Neutrophil (primary cell): Measurements from ENCODE around the gene DPF3.

Experiments
- H3K27ac ChIP-seq: fragments of 200-600 bp; sonication (generic); 2 replicates; pipeline ENCODE4 v1.5.1; 2016; ENCODE audit warnings: mild to moderate bottlenecking, moderate library complexity
- H3K27me3 ChIP-seq: fragments of 200-600 bp; sonication (generic); 2 replicates; pipeline ENCODE4 v1.6.0; 2016; ENCODE audit warnings: mild to moderate bottlenecking
- H3K36me3 ChIP-seq: fragments of 200-600 bp; sonication (generic); 2 replicates; pipeline ENCODE4 v1.5.1; 2017
- H3K4me1 ChIP-seq, 2 experiments: fragments of 200-600 bp in 1 of 2; sonication (generic) in 1 of 2; 1 replicate in 1 of 2; 2 replicates in 1 of 2; pipeline versions ENCODE4 v1.5.1 to v1.6.1; 2013 to 2016; ENCODE audit warnings: low read depth in 1 of 2, low read length in 1 of 2, mild to moderate bottlenecking in 1 of 2, moderate library complexity in 1 of 2; ENCODE audit not compliant: control insufficient read depth in 1 of 2, insufficient read depth in 1 of 2
- H3K4me3 ChIP-seq, 2 experiments: fragments of 200-600 bp in 1 of 2; sonication (generic) in 1 of 2; 1 replicate in 1 of 2; 2 replicates in 1 of 2; pipeline ENCODE4 v1.5.1; 2013 to 2016; ENCODE audit warnings: low read depth in 1 of 2, low read length in 1 of 2, mild to moderate bottlenecking in 1 of 2, moderate library complexity in 1 of 2
- H3K9me3 ChIP-seq: fragments of 200-600 bp; sonication (generic); 2 replicates; pipeline ENCODE4 v1.5.1; 2016
- CTCF ChIP-seq: fragments of 200-600 bp; sonication (generic); IDR thresholded peaks from 2 replicates; pipeline ENCODE4 v1.5.1; 2016; ENCODE audit warnings: antibody characterized with exemption

DPF3 gene

GRCh38 chr14:72721083-72721482, 172.8 kb downstream of the DPF3 start:
- no peaks in the 10 kb centered on the region for H3K27me3 ChIP-seq
- no peak for TF ChIP-seq CTCF
- H3K27ac ChIP-seq, result no peak overlapping the region
- no peak overlapping the region for H3K4me3 ChIP-seq
- H3K36me3 ChIP-seq, result no peaks in the 10 kb centered on the region
- H3K9me3 ChIP-seq, result no peaks in the 10 kb centered on the region
- H3K4me1 ChIP-seq, result no peaks in the 10 kb centered on the region

GRCh38 chr14:72717220-72717619, 176.7 kb downstream of the DPF3 start:
- Histone ChIP-seq H3K36me3 (no peaks in the 10 kb centered on the region), H3K27me3 (peaks cover 22% of the 10 kb centered on the region), H3K4me1 (no peaks in the 10 kb centered on the region), H3K9me3 (no peaks in the 10 kb centered on the region), H3K27ac (no peak overlapping the region), H3K4me3 (no peak overlapping the region)
- no peak for TF ChIP-seq CTCF

GRCh38 chr14:72716476-72716875, 177.4 kb downstream of the DPF3 start:
- H3K27me3 ChIP-seq, result peaks cover 22% of the 10 kb centered on the region
- no peak overlapping the region for H3K4me3 ChIP-seq
- H3K9me3 ChIP-seq, result no peaks in the 10 kb centered on the region
- no peaks in the 10 kb centered on the region for H3K36me3 ChIP-seq
- H3K27ac ChIP-seq, result no peak overlapping the region
- H3K4me1 ChIP-seq, result no peaks in the 10 kb centered on the region
- TF ChIP-seq CTCF, result no peak

- no peaks in the 10 kb centered on the region for H3K9me3 ChIP-seq
- peaks cover 22% of the 10 kb centered on the region for H3K27me3 ChIP-seq
- no peaks in the 10 kb centered on the region for H3K36me3 ChIP-seq
- no peaks in the 10 kb centered on the region for H3K4me1 ChIP-seq
- no peak overlapping the region for H3K27ac ChIP-seq
- TF ChIP-seq CTCF, result no peak
- no peak overlapping the region for H3K4me3 ChIP-seq
These were observed 178.1 kb downstream of the DPF3 start for GRCh38 chr14:72715850-72716228.

- H3K27me3 ChIP-seq, result peaks cover 22% of the 10 kb centered on the region
- TF ChIP-seq CTCF, result no peak
- no peak overlapping the region for H3K4me3 ChIP-seq
- no peak overlapping the region for H3K27ac ChIP-seq
- no peaks in the 10 kb centered on the region for H3K36me3 ChIP-seq
- H3K9me3 ChIP-seq, result no peaks in the 10 kb centered on the region
- H3K4me1 ChIP-seq, result no peaks in the 10 kb centered on the region
These were observed 178.6 kb downstream of the DPF3 start for GRCh38 chr14:72715215-72715849.

GRCh38 chr14:72714871-72715214, 179.1 kb downstream of the DPF3 start:
- H3K9me3 ChIP-seq, result no peaks in the 10 kb centered on the region
- H3K27ac ChIP-seq, result no peak overlapping the region
- peaks cover 22% of the 10 kb centered on the region for H3K27me3 ChIP-seq
- TF ChIP-seq CTCF, result no peak
- H3K36me3 ChIP-seq, result no peaks in the 10 kb centered on the region
- no peaks in the 10 kb centered on the region for H3K4me1 ChIP-seq
- H3K4me3 ChIP-seq, result no peak overlapping the region
